WTC11 (cell line): ENCODE results near the gene ILRUN. TPM values are rescaled to one million over a fixed set of nuclear protein-coding genes. Genes with fewer than 3 reads are reported as not detected.

Experiments
- ATAC-seq: fragments of 200-7000 bp; cut with Tn5 transposase; 2 replicates; pipeline ENCODE4 v1.10.0; 2021; ENCODE audit warnings: mild to moderate bottlenecking, moderate library complexity
- CTCF ChIA-PET: fragments of 300-600 bp; sonication (Branson Sonifier 250); formaldehyde crosslinking; loops from one replicate; lab custom pipeline; 2021; ENCODE audit warnings: antibody characterized with exemption; lab: Charles Lee
- POLR2A ChIA-PET: fragments of 350-600 bp; sonication (Branson Sonifier 250); formaldehyde crosslinking; loops from one replicate; lab custom pipeline; 2021; ENCODE audit warnings: antibody characterized with exemption; lab: Charles Lee
- DNase-seq: peaks from one replicate; pipeline ENCODE4 v3.0.0; 2021; ENCODE audit warnings: low spot score
- H3K27ac Mint-ChIP-seq: 2 replicates; pipeline ENCODE4 v1.8.0; 2021; ENCODE audit warnings: mixed read lengths
- H3K27me3 Mint-ChIP-seq: 2 replicates; pipeline ENCODE4 v1.8.0; 2021; ENCODE audit warnings: low read depth, mild to moderate bottlenecking, moderate library complexity, mixed read lengths
- H3K36me3 Mint-ChIP-seq: 2 replicates; pipeline ENCODE4 v1.8.0; 2021; ENCODE audit warnings: mixed read lengths
- H3K4me1 Mint-ChIP-seq: 2 replicates; pipeline ENCODE4 v1.8.0; 2022; ENCODE audit warnings: mixed read lengths
- H3K4me3 Mint-ChIP-seq: 2 replicates; pipeline ENCODE4 v1.8.0; 2021; ENCODE audit warnings: mild to moderate bottlenecking, moderate library complexity, mixed read lengths
- H3K9me3 Mint-ChIP-seq: 2 replicates; pipeline ENCODE4 v1.8.0; 2021; ENCODE audit warnings: mixed read lengths
- ARID4B ChIP-seq: sonication (generic); formaldehyde crosslinking; IDR thresholded peaks from 2 replicates; pipeline ENCODE4 v1.8.0; 2023; ENCODE audit warnings: missing genetic modification reagents, mild to moderate bottlenecking, borderline replicate concordance
- ETV6 ChIP-seq: sonication (generic); formaldehyde crosslinking; IDR thresholded peaks from 2 replicates; pipeline ENCODE4 v1.8.1; 2022; ENCODE audit warnings: mild to moderate bottlenecking, missing genetic modification reagents
- FOXJ3 ChIP-seq: sonication (generic); formaldehyde crosslinking; IDR thresholded peaks from 2 replicates; pipeline ENCODE4 v1.9.0; 2021; ENCODE audit warnings: missing genetic modification reagents, mild to moderate bottlenecking, borderline replicate concordance
- GTF2I ChIP-seq: fragments of 250-450 bp; sonication (Bioruptor Pico); conservative IDR thresholded peaks from 2 replicates; pipeline ENCODE4 v1.4.0; 2021; ENCODE audit warnings: mild to moderate bottlenecking
- KAT7 ChIP-seq: sonication (generic); formaldehyde crosslinking; IDR thresholded peaks from 2 replicates; pipeline ENCODE4 v1.8.1; 2023; ENCODE audit warnings: missing genetic modification reagents, mild to moderate bottlenecking, borderline replicate concordance
- MAX ChIP-seq: sonication (generic); formaldehyde crosslinking; IDR thresholded peaks from 2 replicates; pipeline ENCODE4 v1.8.0; 2022; ENCODE audit warnings: mild to moderate bottlenecking, missing genetic modification reagents
- MLX ChIP-seq: sonication (generic); formaldehyde crosslinking; IDR thresholded peaks from 2 replicates; pipeline ENCODE4 v1.8.1; 2023; ENCODE audit warnings: mild to moderate bottlenecking, missing genetic modification reagents, moderate library complexity
- MXD4 ChIP-seq: fragments of 250-450 bp; sonication (Bioruptor Pico); IDR thresholded peaks from 2 replicates; pipeline ENCODE4 v1.8.0; 2021; ENCODE audit warnings: mild to moderate bottlenecking, moderate library complexity, borderline replicate concordance
- MYBL2 ChIP-seq: sonication (generic); formaldehyde crosslinking; IDR thresholded peaks from 2 replicates; pipeline ENCODE4 v1.8.1; 2023; ENCODE audit warnings: mild to moderate bottlenecking, moderate library complexity, missing genetic modification reagents
- NFATC4 ChIP-seq: fragments of 250-450 bp; sonication (Bioruptor Pico); IDR thresholded peaks from 2 replicates; pipeline ENCODE4 v1.9.0; 2021; ENCODE audit warnings: mild to moderate bottlenecking
- NR3C1 ChIP-seq: sonication (generic); formaldehyde crosslinking; conservative IDR thresholded peaks from 2 replicates; pipeline ENCODE4 v1.8.1; 2023; ENCODE audit warnings: low read depth, mild to moderate bottlenecking, missing genetic modification reagents
- PREB ChIP-seq: sonication (generic); formaldehyde crosslinking; IDR thresholded peaks from 2 replicates; pipeline ENCODE4 v1.8.1; 2022; ENCODE audit warnings: mild to moderate bottlenecking, missing genetic modification reagents, moderate library complexity, borderline replicate concordance
- SP1 ChIP-seq: sonication (generic); formaldehyde crosslinking; conservative IDR thresholded peaks from 2 replicates; pipeline ENCODE4 v1.8.1; 2022; ENCODE audit warnings: missing genetic modification reagents
- STAT6 ChIP-seq: sonication (generic); formaldehyde crosslinking; conservative IDR thresholded peaks from 2 replicates; pipeline ENCODE4 v1.8.1; 2023; ENCODE audit warnings: mild to moderate bottlenecking, low read depth, missing genetic modification reagents, moderate library complexity
- TEAD1 ChIP-seq: sonication (generic); formaldehyde crosslinking; IDR thresholded peaks from 2 replicates; pipeline ENCODE4 v1.8.0; 2022; ENCODE audit warnings: mild to moderate bottlenecking, missing genetic modification reagents
- TP53 ChIP-seq: sonication (generic); formaldehyde crosslinking; IDR thresholded peaks from 2 replicates; pipeline ENCODE4 v1.8.1; 2023; ENCODE audit warnings: mild to moderate bottlenecking, missing genetic modification reagents
- ZNF263 ChIP-seq: sonication (generic); formaldehyde crosslinking; IDR thresholded peaks from 2 replicates; pipeline ENCODE4 v1.8.1; 2022; ENCODE audit warnings: low read depth, mild to moderate bottlenecking, moderate library complexity, missing genetic modification reagents
- ZNF423 ChIP-seq: fragments of 250-450 bp; sonication (Bioruptor Pico); IDR thresholded peaks from 2 replicates; pipeline ENCODE4 v2.1.2; 2022; ENCODE audit warnings: mild to moderate bottlenecking, moderate library complexity
- ZNF425 ChIP-seq: fragments of 250-450 bp; sonication (Bioruptor Pico); conservative IDR thresholded peaks from 2 replicates; pipeline ENCODE4 v1.9.0; 2021; ENCODE audit warnings: mild to moderate bottlenecking
- ZNF671 ChIP-seq: fragments of 250-450 bp; sonication (Bioruptor Pico); IDR thresholded peaks from 2 replicates; pipeline ENCODE4 v1.8.0; 2021; ENCODE audit warnings: mild to moderate bottlenecking
- total RNA-seq: library from RNA; stranded (reverse); gene quantifications from 3 replicates; pipeline ENCODE4 v1.2.3, GENCODE V29; 2021

Gene ILRUN
- total RNA-seq, 1 experiment from 2014 or later: 75.5 TPM

- TF ChIP-seq ARID4B (CRISPR knock-in tag) (no peak), PREB (CRISPR knock-in tag) (no peak), GTF2I (CRISPR knock-in tag) (no peak), MAX (CRISPR knock-in tag) (no peak), FOXJ3 (no peak), ZNF423 (CRISPR knock-in tag) (no peak), KAT7 (CRISPR knock-in tag) (no peak)
These were observed 40.3 kb upstream of the ILRUN start (continued) for GRCh38 chr6:34736823-34737222.

- no peaks in the 10 kb centered on the region for H3K27me3 Mint-ChIP-seq
- POLR2A ChIA-PET: interaction anchor here (0.6 kb wide), 1 partner anchor 23 kb away, joined by 3 read pairs; no protein-coding TSS in a partner anchor
- ATAC-seq: no peak
These were observed 35.0 kb upstream of the ILRUN start for GRCh38 chr6:34731393-34732060.

GRCh38 chr6:34729631-34730470 lies 33.3 kb upstream of the ILRUN start:
- no peaks in the 10 kb centered on the region for H3K4me1 Mint-ChIP-seq
- H3K4me3 Mint-ChIP-seq: no peak overlapping the region
- H3K27me3 Mint-ChIP-seq: no peaks in the 10 kb centered on the region
- ChIA-PET CTCF (no interaction called here), POLR2A (no interaction called here)
- H3K9me3 Mint-ChIP-seq: peaks cover 6% of the 10 kb centered on the region
- no peak overlapping the region for H3K27ac Mint-ChIP-seq
- H3K36me3 Mint-ChIP-seq: peaks cover 5% of the 10 kb centered on the region; the same call in 1 of the 2 replicates
- DNase-seq (no peak), ATAC-seq (no peak)
- no peak for TF ChIP-seq ZNF671 (CRISPR knock-in tag)
- TF ChIP-seq MYBL2 (CRISPR knock-in tag): no peak
- TF ChIP-seq NFATC4 (CRISPR knock-in tag): no peak
- TF ChIP-seq STAT6 (CRISPR knock-in tag): no peak
- TF ChIP-seq ZNF425: no peak
- TF ChIP-seq MLX: no peak
- TF ChIP-seq ZNF263: no peak
- no peak for TF ChIP-seq MXD4
- TF ChIP-seq NR3C1 (CRISPR knock-in tag): no peak
- TF ChIP-seq ZNF423 (CRISPR knock-in tag): no peak
- no peak for TF ChIP-seq ETV6 (CRISPR knock-in tag)
- TF ChIP-seq SP1 (CRISPR knock-in tag): no peak
- TF ChIP-seq TEAD1 (CRISPR knock-in tag): no peak

More at GRCh38 chr6:34731393-34732060, 35.0 kb upstream of the ILRUN start:
- no peaks in the 10 kb centered on the region for H3K9me3 Mint-ChIP-seq
- no peak for TF ChIP-seq TP53
- TF ChIP-seq, all 79 proteins: peak for 0
- CTCF ChIA-PET: interaction anchor here (0.6 kb wide), 1 partner anchor 272 kb away, joined by 3 read pairs; no protein-coding TSS in a partner anchor
- Mint-ChIP-seq H3K4me1 (no peaks in the 10 kb centered on the region; the same call in 1 of the 2 replicates), H3K36me3 (no peaks in the 10 kb centered on the region), H3K27ac (no peak overlapping the region), H3K4me3 (no peak overlapping the region)
- no peak for DNase-seq
